Measurements from ENCODE around the gene TMEM234.
A peak's percentile ranks its signal among the peaks of the same experiment; 100 is the strongest.

TMEM234 gene

DNA sequence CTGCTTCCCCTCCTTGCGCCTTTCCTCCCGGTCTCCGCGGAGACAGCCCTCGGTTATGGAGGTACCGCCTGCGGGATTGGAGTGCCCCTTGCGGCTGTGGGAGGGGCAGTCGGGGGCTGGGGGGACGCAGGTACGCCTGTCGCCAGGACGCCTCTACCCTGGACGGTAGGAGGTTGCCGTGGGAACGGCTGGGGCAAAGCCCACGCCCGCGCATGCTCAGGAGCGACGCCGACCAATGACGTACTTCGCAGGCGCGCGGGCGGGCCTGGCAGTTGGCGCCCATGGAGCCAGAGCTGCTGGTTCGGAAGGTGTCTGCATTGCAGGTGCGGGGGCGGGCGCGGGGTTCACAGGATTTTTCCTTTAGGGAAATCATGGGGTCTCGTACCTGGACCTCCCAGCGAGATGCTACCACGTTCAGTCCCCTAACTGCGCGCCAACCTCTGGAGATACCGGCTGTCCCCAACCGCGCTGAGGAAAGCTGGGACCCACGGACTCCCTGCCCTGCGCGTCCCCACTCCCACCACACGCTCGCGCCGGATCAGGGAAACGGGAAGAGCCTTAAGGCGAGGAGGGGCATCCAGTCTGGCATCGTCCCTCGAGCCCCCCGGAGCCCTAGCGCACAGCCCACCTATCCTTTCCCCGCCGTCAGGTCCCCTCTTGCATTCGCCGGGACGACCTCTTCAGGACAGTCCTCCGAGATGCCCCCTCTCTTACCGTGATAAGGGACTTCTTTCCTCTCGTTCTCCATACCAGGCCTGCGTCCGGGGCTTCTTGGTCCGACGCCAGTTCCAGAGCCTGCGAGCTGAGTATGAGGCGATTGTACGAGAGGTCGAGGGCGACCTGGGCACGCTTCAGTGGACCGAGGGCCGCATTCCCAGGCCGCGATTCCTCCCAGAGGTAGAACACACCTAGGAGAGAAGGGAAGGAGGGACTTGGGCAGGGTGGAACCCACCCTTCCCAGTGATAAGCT, 16.5 kb downstream of the TMEM234 start, which contains the start of gene IQCC:
IQCC (plus strand) TSS at position 271 of the 970 bp plus-strand sequence; CDS start at position 282, 11 bp downstream.
- peak within 1 kb of the TSS; percentile 100 for H3K4me2 ChIP-seq (ENCODE audit: low read depth, low read length)
- H3K36me3 ChIP-seq (replicated peaks; ENCODE audit: insufficient read depth, low read length): no peaks in the 10 kb centered on the region
- H3K4me3 ChIP-seq (ENCODE audit: low read length): peak within 1 kb of the TSS; percentile 89
- H4K20me1 ChIP-seq (ENCODE audit: insufficient read depth, low read length): no peaks in the 10 kb centered on the region
- no peak for TF ChIP-seq EZH2phosphoT487 (IDR thresholded peaks at IDR 0.05; ENCODE audit: low read length)
- no peak for TF ChIP-seq EZH2 (optimal IDR thresholded peaks at IDR 0.05; ENCODE audit: low read depth, low read length)
- TF ChIP-seq, protein P1, sequence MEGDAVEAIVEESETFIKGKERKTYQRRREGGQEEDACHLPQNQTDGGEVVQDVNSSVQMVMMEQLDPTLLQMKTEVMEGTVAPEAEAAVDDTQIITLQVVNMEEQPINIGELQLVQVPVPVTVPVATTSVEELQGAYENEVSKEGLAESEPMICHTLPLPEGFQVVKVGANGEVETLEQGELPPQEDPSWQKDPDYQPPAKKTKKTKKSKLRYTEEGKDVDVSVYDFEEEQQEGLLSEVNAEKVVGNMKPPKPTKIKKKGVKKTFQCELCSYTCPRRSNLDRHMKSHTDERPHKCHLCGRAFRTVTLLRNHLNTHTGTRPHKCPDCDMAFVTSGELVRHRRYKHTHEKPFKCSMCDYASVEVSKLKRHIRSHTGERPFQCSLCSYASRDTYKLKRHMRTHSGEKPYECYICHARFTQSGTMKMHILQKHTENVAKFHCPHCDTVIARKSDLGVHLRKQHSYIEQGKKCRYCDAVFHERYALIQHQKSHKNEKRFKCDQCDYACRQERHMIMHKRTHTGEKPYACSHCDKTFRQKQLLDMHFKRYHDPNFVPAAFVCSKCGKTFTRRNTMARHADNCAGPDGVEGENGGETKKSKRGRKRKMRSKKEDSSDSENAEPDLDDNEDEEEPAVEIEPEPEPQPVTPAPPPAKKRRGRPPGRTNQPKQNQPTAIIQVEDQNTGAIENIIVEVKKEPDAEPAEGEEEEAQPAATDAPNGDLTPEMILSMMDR (IDR thresholded peaks at IDR 0.05; ENCODE audit: low read length): no peak
- H3K9me3 ChIP-seq (replicated peaks; ENCODE audit: insufficient read depth, low read length): no peaks in the 10 kb centered on the region
- H3K27me3 ChIP-seq (replicated peaks; ENCODE audit: insufficient read depth, low read length): no peaks in the 10 kb centered on the region
- peak within 1 kb of the TSS; percentile 93 for H3K9ac ChIP-seq (ENCODE audit: low read length)
- H2AFZ ChIP-seq (ENCODE audit: low read length): peak within 1 kb of the TSS; percentile 93
- 0 out of 2 replicates have a peak, but pooled peaks cover 4% of the 10 kb centered on the region for H3F3A ChIP-seq (ENCODE audit: insufficient read depth, low read length)
- H3K27ac ChIP-seq (ENCODE audit: low read length): 0 out of 2 replicates have a peak within 1 kb of the TSS, but pooled peaks have one; percentile 3
- peaks cover 9% of the 10 kb centered on the region for H3K79me2 ChIP-seq (ENCODE audit: low read length)
- H3K4me1 ChIP-seq (ENCODE audit: low read length): peaks cover 21% of the 10 kb centered on the region
- DNase-seq: peak; percentile 89
- H3K9me2 ChIP-seq (replicated peaks; ENCODE audit: insufficient read depth, low read length): no peaks in the 10 kb centered on the region

DNA sequence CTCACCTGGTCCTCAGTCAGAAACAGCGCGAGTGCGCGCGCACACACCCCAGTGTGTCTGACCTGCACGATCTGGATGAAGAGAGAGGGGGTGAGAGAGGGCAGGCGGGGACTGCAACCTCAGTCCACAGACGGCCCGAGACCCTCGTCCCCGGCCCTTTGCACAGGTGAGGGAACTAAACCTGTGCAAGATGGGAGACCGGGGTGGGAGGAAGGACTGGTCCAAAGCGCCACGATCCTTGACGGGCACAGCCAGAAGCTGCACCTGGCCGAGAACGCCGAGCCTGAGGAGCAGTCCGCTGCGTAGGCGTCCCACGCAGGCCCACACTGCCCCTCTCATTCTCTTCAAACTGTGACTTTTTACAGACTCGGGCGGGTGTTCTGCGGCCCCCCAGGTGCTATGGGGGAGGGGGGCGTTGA, 17.2 kb downstream of the TMEM234 start:
- no peak for TF ChIP-seq EZH2phosphoT487 (IDR thresholded peaks at IDR 0.05; ENCODE audit: low read length)
- no peak for TF ChIP-seq EZH2 (optimal IDR thresholded peaks at IDR 0.05; ENCODE audit: low read depth, low read length)
- TF ChIP-seq, protein P1 (IDR thresholded peaks at IDR 0.05; ENCODE audit: low read length): no peak
- peak overlapping the region; percentile 93; the same call in 1 of the 2 replicates for H3K9ac ChIP-seq (ENCODE audit: low read length)

DNA sequence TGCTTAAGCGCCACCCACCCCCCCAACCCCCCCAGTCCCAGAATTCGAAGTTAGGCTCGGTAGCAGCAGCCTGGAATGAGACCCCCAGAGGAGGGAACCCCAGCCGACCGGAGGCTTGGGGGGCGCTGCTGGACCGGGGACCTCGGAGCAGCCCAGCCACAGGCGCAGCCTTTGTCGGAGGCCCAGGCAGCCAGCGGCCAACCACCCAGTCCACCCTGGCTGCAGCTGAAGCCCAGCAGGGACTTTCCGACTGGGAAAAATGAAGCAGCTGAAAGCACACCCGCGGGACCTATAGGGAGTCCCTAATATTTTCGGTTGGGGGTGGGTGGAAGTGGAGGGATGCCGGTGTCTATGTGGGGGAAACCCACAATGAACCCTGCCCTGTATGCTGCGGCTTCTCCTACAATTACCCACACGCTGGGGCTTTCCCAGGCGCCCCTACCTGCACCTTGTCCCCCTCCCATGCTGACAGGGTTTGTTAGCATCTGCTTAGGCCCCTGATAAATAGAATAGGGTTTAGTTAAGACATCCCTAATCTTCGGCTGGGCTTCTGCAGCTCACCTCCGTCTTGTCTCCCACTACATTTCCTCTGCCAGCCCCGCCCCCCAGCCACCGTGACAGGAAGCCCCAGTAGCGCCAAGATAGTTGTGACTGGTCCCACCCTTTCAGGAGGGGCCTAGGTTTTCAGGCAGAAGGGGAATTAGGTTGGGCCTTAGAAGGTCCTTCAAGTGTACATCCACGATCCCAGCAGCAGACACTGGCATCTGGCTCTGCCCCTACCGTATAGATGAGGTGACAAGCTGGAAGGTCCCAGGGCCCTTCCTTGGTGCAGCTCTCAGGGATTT, 20.9 kb downstream of the TMEM234 start:
- H3F3A ChIP-seq (ENCODE audit: insufficient read depth, low read length): peaks cover 14% of the 10 kb centered on the region

More for the DNA sequence above, 17.2 kb downstream of the TMEM234 start:
- no peak overlapping the region for H3K27ac ChIP-seq (ENCODE audit: low read length)
- peaks cover 28% of the 10 kb centered on the region for H3K4me1 ChIP-seq (ENCODE audit: low read length)
- H3K9me3 ChIP-seq (replicated peaks; ENCODE audit: insufficient read depth, low read length): no peaks in the 10 kb centered on the region
- peaks cover 1% of the 10 kb centered on the region; the same call in 1 of the 2 replicates for H4K20me1 ChIP-seq (ENCODE audit: insufficient read depth, low read length)
- H3K27me3 ChIP-seq (replicated peaks; ENCODE audit: insufficient read depth, low read length): 0 out of 2 replicates have a peak, but pooled peaks cover 3% of the 10 kb centered on the region
- peaks cover 10% of the 10 kb centered on the region for H3F3A ChIP-seq (ENCODE audit: insufficient read depth, low read length)
- H2AFZ ChIP-seq (ENCODE audit: low read length): peak overlapping the region; percentile 93
- peak overlapping the region; percentile 100 for H3K4me2 ChIP-seq (ENCODE audit: low read depth, low read length)
- peaks cover 9% of the 10 kb centered on the region for H3K79me2 ChIP-seq (ENCODE audit: low read length)
- no peaks in the 10 kb centered on the region for H3K36me3 ChIP-seq (replicated peaks; ENCODE audit: insufficient read depth, low read length)
- no peaks in the 10 kb centered on the region for H3K9me2 ChIP-seq (replicated peaks; ENCODE audit: insufficient read depth, low read length)
- peak overlapping the region; percentile 89 for H3K4me3 ChIP-seq (ENCODE audit: low read length)
- DNase-seq: no peak

More for the DNA sequence above, 20.9 kb downstream of the TMEM234 start:
- H3K9ac ChIP-seq (ENCODE audit: low read length): no peak overlapping the region
- peaks cover 4% of the 10 kb centered on the region for H3K79me2 ChIP-seq (ENCODE audit: low read length)
- peak; percentile 26 for DNase-seq
- H3K4me1 ChIP-seq (ENCODE audit: low read length): peaks cover 35% of the 10 kb centered on the region
- peak overlapping the region; percentile 14; the same call in 1 of the 2 replicates for H2AFZ ChIP-seq (ENCODE audit: low read length)
- peaks cover 12% of the 10 kb centered on the region; the same call in 1 of the 2 replicates for H4K20me1 ChIP-seq (ENCODE audit: insufficient read depth, low read length)
- H3K9me3 ChIP-seq (replicated peaks; ENCODE audit: insufficient read depth, low read length): no peaks in the 10 kb centered on the region
- no peaks in the 10 kb centered on the region for H3K9me2 ChIP-seq (replicated peaks; ENCODE audit: insufficient read depth, low read length)
- H3K27me3 ChIP-seq (replicated peaks; ENCODE audit: insufficient read depth, low read length): 0 out of 2 replicates have a peak, but pooled peaks cover 3% of the 10 kb centered on the region
- H3K4me2 ChIP-seq (ENCODE audit: low read depth, low read length): peak overlapping the region; percentile 98
- no peaks in the 10 kb centered on the region; the same call in 1 of the 2 replicates for H3K36me3 ChIP-seq (replicated peaks; ENCODE audit: insufficient read depth, low read length)
- H3K27ac ChIP-seq (ENCODE audit: low read length): no peak overlapping the region; the same call in 1 of the 2 replicates
- TF ChIP-seq EZH2 (optimal IDR thresholded peaks at IDR 0.05; ENCODE audit: low read depth, low read length) (no peak), EZH2phosphoT487 (IDR thresholded peaks at IDR 0.05; ENCODE audit: low read length) (no peak)
- TF ChIP-seq, protein P1 (IDR thresholded peaks at IDR 0.05; ENCODE audit: low read length): no peak
- peak overlapping the region; percentile 6; the same call in 1 of the 2 replicates for H3K4me3 ChIP-seq (ENCODE audit: low read length)
